Neural cell (in vitro differentiated cells): ENCODE measurements around the gene HOMEZ.

Experiments
- CTCF ChIP-seq: fragments of 450-650 bp; IDR thresholded peaks from 2 replicates; pipeline ENCODE4 v1.5.1; 2014; ENCODE audit warnings: antibody characterized with exemption, mild to moderate bottlenecking, moderate library complexity; ENCODE audit not compliant: poor library complexity, severe bottlenecking
- EP300 ChIP-seq: fragments of 450-650 bp; conservative IDR thresholded peaks from 2 replicates; pipeline ENCODE4 v1.6.1; 2014; ENCODE audit warnings: antibody characterized with exemption, mild to moderate bottlenecking, moderate library complexity; ENCODE audit not compliant: poor library complexity, severe bottlenecking
- EZH2 ChIP-seq: fragments of 200-600, 300-800 bp; shearing (Covaris generic), sonication (generic); IDR thresholded peaks from 2 replicates; pipeline ENCODE4 v1.6.1; 2014; ENCODE audit warnings: antibody characterized with exemption, low read length, borderline replicate concordance, mild to moderate bottlenecking; ENCODE audit not compliant: insufficient read depth, poor library complexity, severe bottlenecking
- POLR2AphosphoS5 ChIP-seq: IDR thresholded peaks from 2 replicates; pipeline ENCODE4 v1.6.1; 2012
- RAD21 ChIP-seq: fragments of 450-650 bp; conservative IDR thresholded peaks from 2 replicates; pipeline ENCODE4 v1.6.1; 2014; ENCODE audit warnings: antibody characterized with exemption, mild to moderate bottlenecking, moderate library complexity
- SMC3 ChIP-seq: fragments of 450-650 bp; conservative IDR thresholded peaks from 2 replicates; pipeline ENCODE4 v1.6.1; 2014; ENCODE audit warnings: antibody characterized with exemption, mild to moderate bottlenecking, moderate library complexity; ENCODE audit not compliant: poor library complexity
- TF ChIP-seq, protein P1 (sequence below): IDR thresholded peaks from 2 replicates; pipeline ENCODE4 v1.6.1; 2012; ENCODE audit warnings: borderline replicate concordance

GRCh38 chr14:23323838-23324454 lies 38.0 kb upstream of the HOMEZ start:
- TF ChIP-seq CTCF (no peak), RAD21 (no peak), EZH2 (no peak), EP300 (no peak), SMC3 (no peak), POLR2AphosphoS5 (no peak)
- TF ChIP-seq, protein P1, sequence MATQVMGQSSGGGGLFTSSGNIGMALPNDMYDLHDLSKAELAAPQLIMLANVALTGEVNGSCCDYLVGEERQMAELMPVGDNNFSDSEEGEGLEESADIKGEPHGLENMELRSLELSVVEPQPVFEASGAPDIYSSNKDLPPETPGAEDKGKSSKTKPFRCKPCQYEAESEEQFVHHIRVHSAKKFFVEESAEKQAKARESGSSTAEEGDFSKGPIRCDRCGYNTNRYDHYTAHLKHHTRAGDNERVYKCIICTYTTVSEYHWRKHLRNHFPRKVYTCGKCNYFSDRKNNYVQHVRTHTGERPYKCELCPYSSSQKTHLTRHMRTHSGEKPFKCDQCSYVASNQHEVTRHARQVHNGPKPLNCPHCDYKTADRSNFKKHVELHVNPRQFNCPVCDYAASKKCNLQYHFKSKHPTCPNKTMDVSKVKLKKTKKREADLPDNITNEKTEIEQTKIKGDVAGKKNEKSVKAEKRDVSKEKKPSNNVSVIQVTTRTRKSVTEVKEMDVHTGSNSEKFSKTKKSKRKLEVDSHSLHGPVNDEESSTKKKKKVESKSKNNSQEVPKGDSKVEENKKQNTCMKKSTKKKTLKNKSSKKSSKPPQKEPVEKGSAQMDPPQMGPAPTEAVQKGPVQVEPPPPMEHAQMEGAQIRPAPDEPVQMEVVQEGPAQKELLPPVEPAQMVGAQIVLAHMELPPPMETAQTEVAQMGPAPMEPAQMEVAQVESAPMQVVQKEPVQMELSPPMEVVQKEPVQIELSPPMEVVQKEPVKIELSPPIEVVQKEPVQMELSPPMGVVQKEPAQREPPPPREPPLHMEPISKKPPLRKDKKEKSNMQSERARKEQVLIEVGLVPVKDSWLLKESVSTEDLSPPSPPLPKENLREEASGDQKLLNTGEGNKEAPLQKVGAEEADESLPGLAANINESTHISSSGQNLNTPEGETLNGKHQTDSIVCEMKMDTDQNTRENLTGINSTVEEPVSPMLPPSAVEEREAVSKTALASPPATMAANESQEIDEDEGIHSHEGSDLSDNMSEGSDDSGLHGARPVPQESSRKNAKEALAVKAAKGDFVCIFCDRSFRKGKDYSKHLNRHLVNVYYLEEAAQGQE = no peak
